ENCODE data around the gene TTC29.

DNA sequence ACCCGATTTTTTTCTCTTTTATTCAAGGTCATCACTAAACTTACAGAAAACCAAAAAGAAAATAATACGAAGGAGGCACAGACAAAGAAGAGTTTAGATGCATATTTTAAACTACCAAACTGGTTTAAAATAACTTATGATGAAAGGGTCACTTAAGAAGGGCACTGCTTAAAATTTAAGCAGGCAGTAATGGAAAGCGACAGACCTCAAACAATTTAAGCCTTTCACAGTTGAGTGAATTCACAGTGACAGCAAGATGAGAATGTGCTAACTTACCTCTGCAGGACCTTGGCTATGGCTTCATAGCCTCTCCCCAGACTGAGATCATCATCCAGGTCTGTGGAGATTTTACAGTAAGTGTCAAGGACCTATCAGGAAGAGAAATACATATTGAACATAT is 112.1 kb downstream of the TTC29 start:
- TF ChIP-seq, protein P1, sequence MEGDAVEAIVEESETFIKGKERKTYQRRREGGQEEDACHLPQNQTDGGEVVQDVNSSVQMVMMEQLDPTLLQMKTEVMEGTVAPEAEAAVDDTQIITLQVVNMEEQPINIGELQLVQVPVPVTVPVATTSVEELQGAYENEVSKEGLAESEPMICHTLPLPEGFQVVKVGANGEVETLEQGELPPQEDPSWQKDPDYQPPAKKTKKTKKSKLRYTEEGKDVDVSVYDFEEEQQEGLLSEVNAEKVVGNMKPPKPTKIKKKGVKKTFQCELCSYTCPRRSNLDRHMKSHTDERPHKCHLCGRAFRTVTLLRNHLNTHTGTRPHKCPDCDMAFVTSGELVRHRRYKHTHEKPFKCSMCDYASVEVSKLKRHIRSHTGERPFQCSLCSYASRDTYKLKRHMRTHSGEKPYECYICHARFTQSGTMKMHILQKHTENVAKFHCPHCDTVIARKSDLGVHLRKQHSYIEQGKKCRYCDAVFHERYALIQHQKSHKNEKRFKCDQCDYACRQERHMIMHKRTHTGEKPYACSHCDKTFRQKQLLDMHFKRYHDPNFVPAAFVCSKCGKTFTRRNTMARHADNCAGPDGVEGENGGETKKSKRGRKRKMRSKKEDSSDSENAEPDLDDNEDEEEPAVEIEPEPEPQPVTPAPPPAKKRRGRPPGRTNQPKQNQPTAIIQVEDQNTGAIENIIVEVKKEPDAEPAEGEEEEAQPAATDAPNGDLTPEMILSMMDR (IDR thresholded peaks at IDR 0.05), result no peak
- TF ChIP-seq POLR2A (IDR thresholded peaks at IDR 0.05), result no peak

Data from breast epithelium (tissue), 3 donors.